ENCODE measurements around the gene RBM19.

DNA sequence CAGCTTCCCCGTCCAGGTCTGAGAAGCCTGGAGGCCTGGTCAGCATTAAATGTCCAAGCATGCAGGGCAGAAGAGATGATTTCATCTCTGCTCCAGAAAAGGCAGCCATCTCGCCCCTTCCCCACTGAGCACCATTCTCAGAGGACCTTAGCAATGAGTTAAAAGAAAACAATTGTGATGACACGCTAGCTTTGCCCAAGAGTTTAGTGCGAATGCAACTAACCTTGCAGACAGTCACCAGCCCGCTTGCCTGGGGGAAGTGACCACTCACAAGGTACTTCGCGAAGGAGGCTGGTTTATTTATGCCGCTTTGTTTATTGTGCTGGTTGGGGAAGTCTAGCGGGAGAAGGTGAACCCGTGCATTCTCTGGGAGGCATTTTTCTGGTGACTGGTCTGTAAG is 170.7 kb downstream of the RBM19 start:
- no peak for TF ChIP-seq POLR2A (IDR thresholded peaks at IDR 0.05)
- TF ChIP-seq, protein P1, sequence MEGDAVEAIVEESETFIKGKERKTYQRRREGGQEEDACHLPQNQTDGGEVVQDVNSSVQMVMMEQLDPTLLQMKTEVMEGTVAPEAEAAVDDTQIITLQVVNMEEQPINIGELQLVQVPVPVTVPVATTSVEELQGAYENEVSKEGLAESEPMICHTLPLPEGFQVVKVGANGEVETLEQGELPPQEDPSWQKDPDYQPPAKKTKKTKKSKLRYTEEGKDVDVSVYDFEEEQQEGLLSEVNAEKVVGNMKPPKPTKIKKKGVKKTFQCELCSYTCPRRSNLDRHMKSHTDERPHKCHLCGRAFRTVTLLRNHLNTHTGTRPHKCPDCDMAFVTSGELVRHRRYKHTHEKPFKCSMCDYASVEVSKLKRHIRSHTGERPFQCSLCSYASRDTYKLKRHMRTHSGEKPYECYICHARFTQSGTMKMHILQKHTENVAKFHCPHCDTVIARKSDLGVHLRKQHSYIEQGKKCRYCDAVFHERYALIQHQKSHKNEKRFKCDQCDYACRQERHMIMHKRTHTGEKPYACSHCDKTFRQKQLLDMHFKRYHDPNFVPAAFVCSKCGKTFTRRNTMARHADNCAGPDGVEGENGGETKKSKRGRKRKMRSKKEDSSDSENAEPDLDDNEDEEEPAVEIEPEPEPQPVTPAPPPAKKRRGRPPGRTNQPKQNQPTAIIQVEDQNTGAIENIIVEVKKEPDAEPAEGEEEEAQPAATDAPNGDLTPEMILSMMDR (IDR thresholded peaks at IDR 0.05) = no peak

All from lower leg skin (tissue), 3 donors.